ENCODE results near the gene SYNPR.

- TF ChIP-seq, protein P1, sequence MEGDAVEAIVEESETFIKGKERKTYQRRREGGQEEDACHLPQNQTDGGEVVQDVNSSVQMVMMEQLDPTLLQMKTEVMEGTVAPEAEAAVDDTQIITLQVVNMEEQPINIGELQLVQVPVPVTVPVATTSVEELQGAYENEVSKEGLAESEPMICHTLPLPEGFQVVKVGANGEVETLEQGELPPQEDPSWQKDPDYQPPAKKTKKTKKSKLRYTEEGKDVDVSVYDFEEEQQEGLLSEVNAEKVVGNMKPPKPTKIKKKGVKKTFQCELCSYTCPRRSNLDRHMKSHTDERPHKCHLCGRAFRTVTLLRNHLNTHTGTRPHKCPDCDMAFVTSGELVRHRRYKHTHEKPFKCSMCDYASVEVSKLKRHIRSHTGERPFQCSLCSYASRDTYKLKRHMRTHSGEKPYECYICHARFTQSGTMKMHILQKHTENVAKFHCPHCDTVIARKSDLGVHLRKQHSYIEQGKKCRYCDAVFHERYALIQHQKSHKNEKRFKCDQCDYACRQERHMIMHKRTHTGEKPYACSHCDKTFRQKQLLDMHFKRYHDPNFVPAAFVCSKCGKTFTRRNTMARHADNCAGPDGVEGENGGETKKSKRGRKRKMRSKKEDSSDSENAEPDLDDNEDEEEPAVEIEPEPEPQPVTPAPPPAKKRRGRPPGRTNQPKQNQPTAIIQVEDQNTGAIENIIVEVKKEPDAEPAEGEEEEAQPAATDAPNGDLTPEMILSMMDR (IDR thresholded peaks at IDR 0.05): no peak
- TF ChIP-seq POLR2A (IDR thresholded peaks at IDR 0.05) (no peak), POLR2AphosphoS5 (IDR thresholded peaks at IDR 0.05) (no peak)
These were observed 304.9 kb downstream of the SYNPR start for GRCh38 chr3:63582943-63583500.

All from suprapubic skin (tissue), 4 donors.